ENCODE data around the gene GALNT2.

DNA sequence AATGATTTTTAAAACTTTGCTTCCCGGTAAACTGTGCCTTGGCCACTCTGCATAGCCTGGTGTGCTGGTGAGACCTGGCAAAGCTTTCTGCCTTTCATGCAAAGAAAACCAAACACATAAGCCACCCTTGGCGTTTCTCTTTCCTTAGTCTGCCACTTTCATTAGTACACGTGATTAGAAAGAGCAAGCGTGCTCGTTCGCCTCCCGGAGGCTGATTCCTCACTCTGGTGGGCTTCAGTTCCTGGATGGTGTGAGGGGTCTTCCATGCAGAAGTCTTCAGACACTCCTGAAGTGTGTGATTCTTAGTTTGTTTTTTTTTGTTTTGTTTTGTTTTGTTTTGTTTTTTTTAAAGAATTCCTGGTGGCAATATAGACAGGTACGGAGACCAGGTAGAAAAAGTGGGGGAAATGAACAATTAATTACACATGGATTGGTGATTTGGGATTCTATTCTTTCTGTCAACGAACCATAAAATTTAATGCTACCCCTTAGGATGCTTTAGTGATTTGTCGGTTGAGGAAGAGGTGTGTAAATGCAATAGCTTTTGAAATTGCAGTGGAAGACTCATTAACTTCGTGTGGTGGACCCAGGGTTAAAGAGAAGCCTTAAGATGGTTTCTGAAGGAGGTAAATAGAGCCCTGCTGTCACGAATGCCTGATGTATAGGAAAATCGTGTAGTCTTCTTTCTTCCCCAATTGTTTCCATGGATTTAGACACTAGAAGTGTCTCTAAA, 2.1 kb downstream of the GALNT2 start:
- TF ChIP-seq, protein P1, sequence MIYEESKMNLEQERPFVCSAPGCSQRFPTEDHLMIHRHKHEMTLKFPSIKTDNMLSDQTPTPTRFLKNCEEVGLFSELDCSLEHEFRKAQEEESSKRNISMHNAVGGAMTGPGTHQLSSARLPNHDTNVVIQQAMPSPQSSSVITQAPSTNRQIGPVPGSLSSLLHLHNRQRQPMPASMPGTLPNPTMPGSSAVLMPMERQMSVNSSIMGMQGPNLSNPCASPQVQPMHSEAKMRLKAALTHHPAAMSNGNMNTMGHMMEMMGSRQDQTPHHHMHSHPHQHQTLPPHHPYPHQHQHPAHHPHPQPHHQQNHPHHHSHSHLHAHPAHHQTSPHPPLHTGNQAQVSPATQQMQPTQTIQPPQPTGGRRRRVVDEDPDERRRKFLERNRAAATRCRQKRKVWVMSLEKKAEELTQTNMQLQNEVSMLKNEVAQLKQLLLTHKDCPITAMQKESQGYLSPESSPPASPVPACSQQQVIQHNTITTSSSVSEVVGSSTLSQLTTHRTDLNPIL (CRISPR knock-in tag; IDR thresholded peaks at IDR 0.05; ENCODE audit: low read depth), result no peak
- TF ChIP-seq PATZ1 (CRISPR knock-in tag; IDR thresholded peaks at IDR 0.05; ENCODE audit: borderline replicate concordance) (no peak), RARB (CRISPR knock-in tag; IDR thresholded peaks at IDR 0.05) (no peak), ZNF8 (CRISPR knock-in tag; IDR thresholded peaks at IDR 0.05) (no peak), ZNF565 (CRISPR knock-in tag; conservative IDR thresholded peaks at IDR 0.05; ENCODE audit: low read depth) (no peak), ARNTL (CRISPR knock-in tag; IDR thresholded peaks at IDR 0.05; ENCODE audit: borderline replicate concordance, low read depth) (no peak), CSDC2 (CRISPR knock-in tag; IDR thresholded peaks at IDR 0.05) (no peak), TCF4 (CRISPR knock-in tag; IDR thresholded peaks at IDR 0.05; ENCODE audit: borderline replicate concordance) (no peak), BACH2 (CRISPR knock-in tag; IDR thresholded peaks at IDR 0.05; ENCODE audit: borderline replicate concordance) (no peak), ISL1 (CRISPR knock-in tag; IDR thresholded peaks at IDR 0.05) (no peak)
- TF ChIP-seq, protein P2, sequence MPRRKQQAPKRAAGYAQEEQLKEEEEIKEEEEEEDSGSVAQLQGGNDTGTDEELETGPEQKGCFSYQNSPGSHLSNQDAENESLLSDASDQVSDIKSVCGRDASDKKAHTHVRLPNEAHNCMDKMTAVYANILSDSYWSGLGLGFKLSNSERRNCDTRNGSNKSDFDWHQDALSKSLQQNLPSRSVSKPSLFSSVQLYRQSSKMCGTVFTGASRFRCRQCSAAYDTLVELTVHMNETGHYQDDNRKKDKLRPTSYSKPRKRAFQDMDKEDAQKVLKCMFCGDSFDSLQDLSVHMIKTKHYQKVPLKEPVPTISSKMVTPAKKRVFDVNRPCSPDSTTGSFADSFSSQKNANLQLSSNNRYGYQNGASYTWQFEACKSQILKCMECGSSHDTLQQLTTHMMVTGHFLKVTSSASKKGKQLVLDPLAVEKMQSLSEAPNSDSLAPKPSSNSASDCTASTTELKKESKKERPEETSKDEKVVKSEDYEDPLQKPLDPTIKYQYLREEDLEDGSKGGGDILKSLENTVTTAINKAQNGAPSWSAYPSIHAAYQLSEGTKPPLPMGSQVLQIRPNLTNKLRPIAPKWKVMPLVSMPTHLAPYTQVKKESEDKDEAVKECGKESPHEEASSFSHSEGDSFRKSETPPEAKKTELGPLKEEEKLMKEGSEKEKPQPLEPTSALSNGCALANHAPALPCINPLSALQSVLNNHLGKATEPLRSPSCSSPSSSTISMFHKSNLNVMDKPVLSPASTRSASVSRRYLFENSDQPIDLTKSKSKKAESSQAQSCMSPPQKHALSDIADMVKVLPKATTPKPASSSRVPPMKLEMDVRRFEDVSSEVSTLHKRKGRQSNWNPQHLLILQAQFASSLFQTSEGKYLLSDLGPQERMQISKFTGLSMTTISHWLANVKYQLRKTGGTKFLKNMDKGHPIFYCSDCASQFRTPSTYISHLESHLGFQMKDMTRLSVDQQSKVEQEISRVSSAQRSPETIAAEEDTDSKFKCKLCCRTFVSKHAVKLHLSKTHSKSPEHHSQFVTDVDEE (CRISPR knock-in tag; IDR thresholded peaks at IDR 0.05), result no peak
